T-helper 9 cell (primary cell): ENCODE data around the gene ASCC1.
"Not testable (repeated sequence)": the region's sequence is repeated elsewhere in the genome, so short reads cannot be mapped to it uniquely, and the experiment has no call there.

Source experiments
- DNase-seq: peaks from one replicate; pipeline ENCODE4 v3.0.0-alpha.2; 2020

Gene ASCC1

GRCh38 chr10:72248468-72249151 is 32.5 kb upstream of the ASCC1 start:
- peak; percentile 51 for DNase-seq

DNA sequence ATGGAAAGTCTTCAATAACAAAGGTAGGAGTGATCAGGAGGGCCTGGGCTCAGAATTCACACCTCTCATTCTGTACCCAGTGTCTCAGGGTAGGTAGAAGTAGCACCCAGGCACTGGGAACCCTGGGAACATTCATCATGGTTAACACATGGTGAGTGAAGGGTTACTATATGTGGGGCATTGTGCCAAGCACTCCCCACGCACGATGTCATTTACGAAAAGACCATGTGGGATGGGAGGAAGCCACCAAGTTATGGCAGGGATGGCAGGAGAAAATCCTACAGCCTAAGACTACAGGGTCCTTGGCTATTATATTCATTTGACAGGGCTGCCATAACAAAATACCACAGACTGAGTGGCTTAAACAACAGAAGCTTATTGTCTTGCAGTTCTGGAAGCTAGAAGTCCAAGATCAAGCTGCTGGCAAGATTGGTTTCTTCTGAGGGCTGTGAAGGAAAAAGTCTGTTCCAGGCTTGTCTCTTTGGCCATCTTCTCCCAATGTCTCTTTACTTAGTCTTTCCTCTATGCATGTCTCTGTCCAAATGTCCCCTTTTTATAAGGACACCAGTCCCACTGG is 30.0 kb upstream of the ASCC1 start:
- DNase-seq = no peak

DNA sequence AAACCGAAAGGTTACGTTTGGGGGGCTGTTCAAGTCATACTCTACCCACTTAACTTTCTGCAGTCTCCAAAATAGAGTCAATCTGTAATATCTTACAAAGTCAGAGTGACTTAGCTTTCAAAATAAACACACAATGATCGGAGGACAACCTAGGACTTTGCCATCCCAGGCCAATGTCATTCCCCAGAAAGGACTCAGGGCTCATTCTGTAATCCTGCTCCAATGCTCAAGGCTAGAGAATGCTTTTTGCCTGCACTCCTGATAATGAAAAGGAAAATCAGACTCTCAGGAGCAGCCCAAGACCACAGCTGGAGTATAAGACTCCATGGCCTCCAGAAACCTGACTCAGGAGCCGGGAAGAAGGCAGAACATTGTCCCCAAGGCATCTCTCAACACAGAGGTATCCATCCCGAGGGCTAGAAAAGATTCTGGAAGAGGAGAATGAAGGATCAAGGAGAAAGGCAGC is 28.5 kb upstream of the ASCC1 start:
- DNase-seq = no peak

DNA sequence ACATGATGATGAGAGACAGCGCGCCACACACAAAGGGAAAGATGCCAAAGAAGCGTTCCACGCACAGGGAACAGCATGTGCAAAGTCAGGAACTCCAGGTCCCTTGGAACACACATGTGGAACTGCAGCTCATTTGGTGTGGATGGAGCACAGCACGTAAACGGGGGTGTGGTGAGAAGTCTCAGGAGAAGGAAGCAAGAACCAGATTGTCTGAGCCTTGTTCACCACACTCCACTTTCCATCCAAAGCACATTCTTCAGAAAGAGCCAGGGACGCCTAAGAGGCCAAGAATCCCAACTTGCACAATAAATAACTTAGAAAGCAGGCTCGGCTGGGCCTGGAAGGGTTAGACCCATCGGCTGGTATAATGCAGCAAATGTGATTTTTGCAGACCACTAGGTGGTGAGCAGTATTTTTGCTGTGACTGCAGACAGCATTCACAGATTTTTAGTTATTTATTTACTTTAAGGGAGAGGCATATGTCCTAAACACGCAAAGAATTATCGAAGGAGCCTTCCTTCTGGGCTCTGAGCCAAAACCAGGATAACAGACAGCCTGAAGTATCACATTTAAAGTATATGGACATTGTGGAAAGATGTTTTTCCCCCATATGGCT is 27.9 kb upstream of the ASCC1 start:
- no peak for DNase-seq

DNA sequence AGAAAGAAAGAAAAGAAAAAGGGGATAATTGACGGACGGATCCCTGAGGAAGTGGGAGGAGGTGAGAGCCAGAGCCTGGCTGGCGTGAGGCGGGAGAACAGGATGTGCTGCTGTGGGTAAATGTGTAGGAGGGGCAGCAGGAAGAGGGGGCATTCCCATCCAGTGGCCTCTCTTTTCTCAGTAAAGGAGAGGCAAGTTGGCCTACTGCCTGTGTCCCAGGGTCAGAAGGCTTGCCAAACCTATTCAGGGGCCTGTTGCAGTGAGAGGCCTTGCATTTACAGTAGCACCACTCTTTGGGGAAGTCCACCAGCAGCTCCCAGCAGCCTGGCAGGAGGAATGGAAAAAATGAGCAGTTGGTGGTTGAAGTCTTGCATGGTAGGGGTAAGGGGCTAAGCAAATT is 26.6 kb upstream of the ASCC1 start:
- no peak for DNase-seq

DNA sequence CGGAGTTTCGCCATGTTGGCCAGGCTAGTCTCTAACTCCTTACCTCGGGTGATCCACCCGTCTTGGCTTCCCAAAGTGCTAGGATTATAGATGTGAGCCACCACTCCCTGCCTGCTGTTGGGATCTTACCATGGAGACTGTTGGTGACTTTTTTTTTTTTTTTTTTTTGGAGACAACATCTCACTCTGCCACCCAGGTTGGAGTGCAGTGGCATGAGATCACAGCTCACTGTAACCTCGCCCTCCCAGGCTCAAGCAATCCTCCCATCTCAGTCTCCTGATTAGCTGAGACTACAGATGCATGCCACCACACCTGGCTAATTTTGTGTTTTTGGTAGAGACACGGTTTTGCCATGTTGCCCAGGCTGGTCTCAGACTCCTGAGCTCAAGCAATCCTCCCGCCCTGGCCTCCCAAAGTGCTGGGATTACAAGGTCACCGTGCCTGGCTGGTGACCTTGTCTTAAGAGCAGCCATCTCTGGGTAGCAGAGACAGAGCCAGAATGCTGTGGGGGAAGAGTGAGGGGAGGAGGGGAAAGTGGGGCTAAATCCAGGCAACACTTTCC is 25.7 kb upstream of the ASCC1 start:
- no peak for DNase-seq

- DNase-seq = no peak
Measured at GRCh38 chr10:72240371-72240770, 24.3 kb upstream of the ASCC1 start.

DNA sequence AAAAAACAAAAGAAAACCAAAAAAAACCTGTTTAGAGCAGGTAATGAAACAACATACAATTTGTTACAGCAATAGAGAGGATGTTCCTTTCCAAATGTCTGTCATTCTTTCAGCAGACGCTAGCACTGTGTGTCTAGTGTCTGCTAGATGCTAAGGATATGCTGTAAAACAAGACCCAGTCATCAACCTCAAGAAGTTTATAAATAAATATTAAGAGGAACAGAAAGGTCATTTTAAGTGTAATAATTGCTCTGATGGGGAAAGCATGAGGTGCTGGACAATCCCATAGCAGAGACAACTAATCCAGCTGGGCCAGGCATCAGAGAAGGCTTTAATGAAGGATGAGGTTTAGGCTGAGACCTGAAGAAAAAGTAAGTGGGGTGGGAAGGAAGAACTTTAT is 23.3 kb upstream of the ASCC1 start:
- no peak for DNase-seq

GRCh38 chr10:72238392-72239175 is 22.5 kb upstream of the ASCC1 start:
- no peak for DNase-seq

- no peak for DNase-seq
Measured at GRCh38 chr10:72235544-72236279, 19.6 kb upstream of the ASCC1 start.

GRCh38 chr10:72234560-72235095 is 18.6 kb upstream of the ASCC1 start:
- no peak for DNase-seq

DNA sequence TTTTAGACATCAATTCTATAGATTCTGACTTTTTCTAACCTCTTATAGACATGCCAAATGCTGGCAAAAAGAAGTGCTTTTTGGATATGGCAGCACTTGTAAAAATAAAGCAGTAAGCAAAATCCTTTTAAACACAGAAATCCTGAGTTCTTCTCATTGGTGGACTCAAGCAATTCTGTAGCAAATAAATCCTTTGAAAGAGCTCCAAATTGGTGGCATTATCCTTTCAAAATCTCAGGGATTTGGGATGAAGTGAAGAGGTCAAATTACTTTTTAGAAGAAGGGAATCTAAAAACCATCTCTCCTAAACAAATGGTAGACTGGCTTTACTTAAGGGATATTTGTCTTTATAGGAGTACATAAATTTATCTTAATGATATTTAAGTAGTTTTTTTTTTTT is 17.5 kb upstream of the ASCC1 start:
- DNase-seq = no peak

DNA sequence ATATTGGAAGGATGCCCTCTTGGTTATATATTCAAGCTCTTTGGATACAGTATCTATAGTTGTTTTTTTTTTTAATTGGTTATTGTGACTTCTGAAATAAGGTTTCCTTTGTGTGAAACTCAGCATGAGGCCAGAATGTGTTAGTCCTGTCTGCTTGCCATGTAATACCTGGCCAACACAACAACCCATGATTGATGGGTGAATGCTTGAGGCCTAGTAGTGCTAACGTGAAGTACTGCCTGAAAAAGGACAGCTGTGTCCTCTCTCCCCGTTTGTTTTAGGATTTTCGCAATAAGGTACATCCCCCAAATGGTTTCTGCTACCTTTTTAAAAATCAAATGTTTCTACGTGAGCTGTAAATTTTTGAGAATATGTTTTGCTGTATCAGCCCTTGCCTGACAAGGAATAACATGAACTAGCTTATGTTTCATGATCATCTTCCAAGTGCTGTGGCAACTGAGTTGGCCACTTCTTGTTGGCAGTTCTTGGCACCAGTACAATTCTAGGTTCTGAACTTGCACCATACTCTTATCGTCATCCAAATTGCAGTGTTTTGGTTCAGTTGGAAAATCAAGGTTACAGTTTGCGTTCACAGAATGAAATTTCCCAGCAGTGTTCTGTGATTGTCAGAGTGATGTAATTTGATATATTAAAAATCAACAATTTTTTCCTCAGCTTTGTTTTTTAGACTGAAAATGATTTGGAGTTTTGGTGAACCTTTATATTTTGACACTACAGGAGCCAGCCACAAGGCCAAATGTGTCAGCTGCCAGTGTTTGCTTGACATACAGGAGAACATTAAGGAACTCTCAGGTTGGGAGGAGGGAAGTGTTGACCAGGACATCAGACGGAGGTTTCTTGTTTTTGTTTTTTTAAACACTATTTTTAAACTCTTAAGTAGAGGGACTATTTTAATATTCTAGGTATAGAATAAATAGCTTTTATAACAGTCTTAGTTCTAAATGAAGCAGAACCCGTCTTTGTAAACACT is 13.5 kb upstream of the ASCC1 start:
- DNase-seq = no peak

DNA sequence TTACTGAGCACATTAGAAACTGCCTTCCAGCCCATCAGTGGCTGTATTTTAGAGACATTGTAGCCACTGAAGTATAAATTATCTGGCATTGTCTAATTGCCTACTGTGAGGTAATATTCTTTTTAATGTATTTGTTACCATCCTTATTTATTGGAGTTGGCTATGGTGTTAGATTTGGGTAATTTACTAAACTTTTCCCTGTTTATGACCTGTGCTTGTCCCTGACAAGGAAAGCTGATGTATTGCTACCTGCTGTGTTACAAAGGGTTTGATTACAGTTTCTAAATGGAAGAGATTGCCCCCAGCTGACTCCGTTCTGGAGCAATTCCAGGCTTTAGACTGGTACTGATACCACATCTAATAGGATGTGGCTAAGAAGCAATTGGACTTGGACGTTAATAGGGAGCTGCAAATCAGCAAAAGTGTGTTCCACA is 12.3 kb upstream of the ASCC1 start:
- DNase-seq = no peak

DNA sequence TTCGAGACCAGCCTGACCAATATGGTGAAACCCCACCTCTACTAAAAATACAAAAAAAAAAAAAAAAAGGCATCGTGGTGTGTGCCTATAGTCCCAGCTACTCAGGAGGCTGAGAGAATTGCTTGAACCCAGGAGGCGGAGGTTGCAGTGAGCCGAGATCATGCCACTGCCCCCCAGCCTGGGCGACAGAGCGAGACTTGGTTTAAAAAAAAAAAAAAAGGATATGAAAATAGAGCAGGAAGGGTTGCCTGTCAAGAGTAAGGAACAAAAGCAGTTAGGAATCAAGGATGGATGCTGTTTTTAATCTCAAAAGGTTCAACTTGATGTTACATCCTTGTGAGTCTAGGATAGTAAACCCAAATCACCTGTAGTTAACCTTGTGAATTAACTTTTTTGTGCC is 11.8 kb upstream of the ASCC1 start:
- DNase-seq = no peak

DNA sequence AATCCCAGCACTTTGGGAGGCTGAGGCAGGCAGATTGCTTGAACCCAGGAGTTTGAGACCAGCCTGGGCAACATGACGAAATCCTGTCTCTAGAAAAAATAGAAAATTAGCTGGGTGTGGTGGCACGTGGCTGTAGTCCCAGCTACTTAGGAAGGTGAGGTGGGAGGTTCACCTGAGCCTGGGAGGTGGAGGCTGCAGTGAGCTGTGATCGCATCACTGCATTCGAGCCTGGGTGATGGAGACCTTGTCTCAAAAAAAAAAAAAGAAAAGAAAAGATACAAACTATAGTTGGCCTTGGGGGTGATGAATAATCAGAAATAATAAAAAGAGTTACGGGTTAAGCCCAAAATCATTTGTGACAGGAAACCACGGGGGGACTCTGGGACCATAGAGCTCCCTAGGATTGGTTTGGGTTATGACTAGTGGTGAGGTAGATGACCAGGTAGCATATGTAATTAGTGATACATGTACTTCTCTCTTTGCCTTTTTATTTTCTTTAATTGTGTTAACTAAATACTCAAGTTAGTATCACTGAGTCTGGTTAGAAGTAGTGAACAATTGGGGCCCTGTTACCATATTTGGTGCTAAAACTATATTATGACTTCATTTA is 10.4 kb upstream of the ASCC1 start:
- no peak for DNase-seq

GRCh38 chr10:72224191-72224590 is 8.1 kb upstream of the ASCC1 start:
- DNase-seq = not testable (repeated sequence)

- DNase-seq = no peak
Measured at GRCh38 chr10:72223743-72224101, 7.6 kb upstream of the ASCC1 start.

DNA sequence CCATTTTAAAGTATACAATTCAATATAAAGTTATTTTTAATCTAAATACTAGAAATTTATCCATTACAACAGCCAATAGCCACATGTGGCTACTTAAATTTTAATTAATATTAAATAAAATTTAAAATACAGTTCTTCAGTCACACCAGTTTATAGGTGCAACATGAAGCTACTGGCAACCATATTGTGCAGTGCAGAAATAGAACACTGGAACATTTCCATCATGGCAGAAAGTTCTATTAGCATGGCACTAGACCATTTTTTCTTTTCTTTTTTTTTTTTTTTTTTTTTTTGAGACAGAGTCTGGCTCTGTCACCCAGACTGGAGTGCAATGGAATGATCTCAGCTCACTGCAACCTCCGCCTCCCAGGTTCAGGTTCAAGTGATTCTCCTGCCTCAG is 5.2 kb upstream of the ASCC1 start:
- no peak for DNase-seq

DNA sequence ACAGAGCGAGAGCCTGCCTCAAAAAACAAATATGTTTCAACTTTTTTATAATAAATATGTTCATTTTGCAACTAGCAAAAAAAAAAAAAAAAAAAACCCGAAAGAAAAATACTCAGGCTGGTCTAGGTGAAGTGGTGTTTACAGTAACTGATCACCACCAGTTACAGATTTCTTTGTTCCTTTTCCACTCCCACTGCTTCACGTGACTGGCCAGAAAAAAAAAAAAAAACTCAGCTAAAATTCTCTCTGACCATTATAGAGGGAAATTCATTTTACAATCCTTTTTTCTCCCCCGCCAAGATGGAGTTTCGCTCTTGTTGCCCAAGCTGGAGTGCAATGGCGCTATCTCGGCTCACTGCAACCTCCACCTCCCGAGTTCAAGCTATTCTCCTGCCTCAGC is 4.6 kb upstream of the ASCC1 start:
- no peak for DNase-seq
